GM18951 (cell line): Measurements from ENCODE around the gene ARHGAP26.
"Not testable (repeated sequence)": the region's sequence is repeated elsewhere in the genome, so short reads cannot be mapped to it uniquely, and the experiment has no call there.

Experiments
- POLR2A ChIP-seq: IDR thresholded peaks from 4 replicates; pipeline ENCODE4 v1.6.1; 2011; ENCODE audit warnings: mild to moderate bottlenecking; ENCODE audit not compliant: insufficient read length, insufficient read depth; ENCODE audit errors: extremely low read depth
- in situ Hi-C: fragments of 300-500 bp; cut with MboI; formaldehyde crosslinking; loops from one replicate; pipeline ENCODE4 v1.12.0; 2022; ENCODE audit warnings: low sequenced_read_pairs, mixed read lengths, inconsistent platforms; ENCODE audit not compliant: unreplicated experiment

The ARHGAP26 gene

GRCh38 chr5:143117821-143118220, 347.6 kb downstream of the ARHGAP26 start:
- in situ Hi-C loops, result no loop called here
- TF ChIP-seq POLR2A, result no peak

DNA sequence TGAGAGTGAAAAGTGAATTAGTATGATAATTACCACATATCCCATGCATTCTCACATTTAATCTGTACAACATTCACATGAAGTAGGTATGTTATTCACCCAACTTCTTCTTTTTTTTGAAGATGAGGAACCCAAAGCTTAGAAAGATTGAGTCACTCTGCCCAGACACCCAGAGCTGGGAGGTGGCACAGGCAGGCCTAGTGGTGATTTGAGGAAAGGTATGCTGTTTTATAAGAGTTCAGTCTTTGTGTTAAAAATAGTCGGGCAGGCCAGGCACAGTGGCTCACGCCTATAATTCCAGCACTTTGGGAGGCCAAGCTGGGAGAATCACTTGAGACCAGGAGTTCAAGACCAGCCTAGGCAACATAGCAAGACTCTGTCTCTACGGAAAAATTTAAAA, 348.0 kb downstream of the ARHGAP26 start:
- TF ChIP-seq POLR2A, result no peak
- in situ Hi-C loops, result no loop called here

GRCh38 chr5:143118818-143119217, 348.6 kb downstream of the ARHGAP26 start:
- in situ Hi-C loops, result not testable (repeated sequence)

DNA sequence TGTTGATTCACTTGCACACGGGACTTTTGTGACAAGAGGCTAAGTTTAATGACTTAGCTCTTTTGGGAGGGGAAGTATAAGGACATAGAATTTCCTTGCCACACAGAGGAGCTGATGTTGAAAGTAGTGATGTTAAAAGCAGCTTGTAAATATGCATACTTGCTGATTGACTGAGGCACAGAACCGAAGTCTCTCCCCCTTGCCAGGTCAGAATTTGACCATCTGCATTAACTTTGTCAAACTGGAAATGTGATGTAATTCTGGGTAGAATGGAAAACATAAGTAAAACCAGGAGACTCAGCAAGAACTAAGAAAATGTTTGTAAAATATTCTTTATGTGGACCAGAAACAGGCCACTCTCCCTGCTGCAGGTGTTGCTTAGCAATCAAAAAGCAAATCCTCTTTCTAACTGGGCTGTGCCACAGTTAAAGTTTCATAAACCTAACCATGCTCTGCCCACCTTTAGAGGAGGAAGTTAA, 349.2 kb downstream of the ARHGAP26 start:
- in situ Hi-C loops, result no loop called here
- TF ChIP-seq POLR2A, result no peak

DNA sequence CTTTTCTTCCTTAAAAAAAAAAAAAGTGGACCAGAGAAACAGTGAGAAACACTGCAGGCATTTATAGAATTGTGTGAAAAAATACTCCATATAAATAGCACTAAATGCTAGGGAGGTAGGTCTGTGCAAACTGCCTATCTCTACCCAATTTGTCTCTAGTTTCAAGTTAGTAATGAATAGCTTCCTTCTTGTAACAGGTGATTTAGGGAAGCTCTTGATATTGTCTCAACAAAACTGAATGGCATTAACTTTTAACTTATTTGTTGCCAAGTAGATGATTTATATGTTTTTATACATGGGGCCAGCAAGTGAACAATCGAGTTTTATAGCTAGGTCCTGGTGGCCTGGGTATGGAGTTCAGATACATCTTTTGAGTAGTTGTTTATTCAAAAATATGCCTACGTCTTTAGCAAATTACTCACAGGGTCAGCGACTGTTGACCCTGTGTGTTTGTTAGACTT, 349.7 kb downstream of the ARHGAP26 start:
- no peak for TF ChIP-seq POLR2A
- in situ Hi-C loops, result no loop called here

GRCh38 chr5:143120460-143121134, 350.4 kb downstream of the ARHGAP26 start:
- in situ Hi-C loops, result no loop called here
- TF ChIP-seq POLR2A, result no peak

DNA sequence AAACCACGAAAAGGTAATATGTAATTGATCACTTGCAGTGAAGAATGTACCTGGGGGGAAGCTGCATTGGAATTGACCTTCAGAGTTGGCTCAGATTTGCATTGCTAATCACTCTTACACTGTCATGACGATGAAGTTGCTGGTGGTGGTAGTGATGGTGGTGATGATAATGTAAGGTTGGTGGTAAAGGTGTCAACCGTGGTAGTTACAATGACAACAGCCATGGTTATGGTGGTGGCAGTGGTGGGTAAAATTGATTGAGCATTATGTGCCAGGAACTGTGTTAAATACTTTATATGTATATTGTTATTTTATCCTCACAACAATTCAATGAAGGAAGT, 350.9 kb downstream of the ARHGAP26 start:
- in situ Hi-C loops, result no loop called here
- TF ChIP-seq POLR2A, result no peak

DNA sequence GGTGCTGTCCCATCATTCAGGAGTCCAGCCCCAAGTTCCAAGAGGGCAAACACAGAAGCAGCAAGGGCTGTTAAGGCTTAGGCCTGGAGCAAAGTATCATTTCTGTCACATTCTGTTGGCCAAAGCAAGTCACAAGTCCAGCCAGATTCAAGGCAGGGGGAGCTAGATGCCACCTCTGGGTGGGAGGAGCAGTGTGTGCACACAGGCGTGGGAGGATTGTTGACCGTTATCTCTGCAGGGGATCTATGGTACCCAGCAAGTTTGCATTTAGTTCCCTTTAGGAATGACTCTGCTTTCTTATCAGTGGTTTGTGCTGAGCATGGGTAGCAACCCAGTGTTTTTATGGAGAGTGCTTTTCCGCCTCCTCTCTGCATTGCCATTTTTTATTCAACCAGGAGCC, 354.4 kb downstream of the ARHGAP26 start:
- no peak for TF ChIP-seq POLR2A
- in situ Hi-C loops, result no loop called here

- no peak for TF ChIP-seq POLR2A
- in situ Hi-C loops, result no loop called here
These were observed 356.2 kb downstream of the ARHGAP26 start for GRCh38 chr5:143126174-143127019.

GRCh38 chr5:143128412-143129071, 358.4 kb downstream of the ARHGAP26 start:
- no peak for TF ChIP-seq POLR2A
- in situ Hi-C loops, result no loop called here

DNA sequence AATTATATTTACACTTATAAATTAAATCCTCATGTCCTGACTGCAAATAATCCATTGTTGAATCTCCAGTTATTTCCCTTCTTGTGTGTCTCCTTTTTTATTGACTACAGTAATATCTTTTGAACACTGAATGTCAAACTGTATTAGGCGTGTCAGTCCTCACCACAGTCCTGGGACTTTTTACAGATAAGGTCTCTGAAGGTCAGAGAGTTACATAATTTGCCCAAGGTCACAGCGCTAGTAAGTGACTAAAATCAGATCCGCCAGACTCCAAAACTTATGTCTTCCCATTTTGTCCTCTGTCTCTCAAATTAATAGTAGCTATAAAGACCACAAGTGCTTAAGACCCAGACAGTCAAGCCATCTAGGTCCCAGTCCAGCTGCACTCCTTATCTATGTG, 359.0 kb downstream of the ARHGAP26 start:
- no peak for TF ChIP-seq POLR2A
- in situ Hi-C loops, result no loop called here

DNA sequence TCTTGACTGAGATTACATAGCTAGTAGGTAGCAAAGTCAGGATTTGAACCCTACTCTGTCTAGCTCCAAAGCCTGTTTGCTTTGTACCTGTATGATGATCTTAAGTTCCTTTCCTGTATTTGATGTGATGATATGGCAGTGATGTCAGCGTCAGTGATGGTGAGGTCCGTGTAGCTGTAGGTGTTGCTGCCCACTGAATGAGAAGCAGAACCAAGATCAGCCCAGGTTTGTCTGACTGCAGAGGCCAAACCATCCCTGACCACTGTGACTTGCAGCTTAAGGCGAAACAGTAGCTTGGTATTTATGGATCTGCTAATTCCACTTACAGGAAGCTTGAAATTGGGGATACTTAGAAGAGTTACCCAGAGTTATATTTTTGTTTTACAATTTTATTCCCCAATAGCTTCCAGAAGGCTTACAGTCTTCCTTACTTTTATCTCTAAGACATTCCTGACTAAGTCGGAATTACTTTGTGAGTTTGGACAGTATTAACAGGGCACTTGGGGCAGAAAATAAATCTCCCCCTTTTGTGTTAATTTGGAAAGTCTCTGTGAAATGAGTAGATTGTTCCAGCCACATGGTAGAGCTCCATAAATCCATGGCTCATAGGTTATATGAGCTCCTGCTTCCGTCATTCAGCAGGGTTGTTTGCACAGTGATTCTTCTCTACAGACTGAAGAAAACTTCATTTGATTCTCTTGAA, 359.9 kb downstream of the ARHGAP26 start:
- in situ Hi-C loops, result no loop called here

More for the DNA sequence above, 359.9 kb downstream of the ARHGAP26 start:
- TF ChIP-seq POLR2A, result no peak
